SK-N-SH (cell line): ENCODE data around the gene USP31. TPM values are rescaled to one million over a fixed set of nuclear protein-coding genes. Genes with fewer than 3 reads are reported as not detected.
A peak's percentile ranks its signal among the peaks of the same experiment; 100 is the strongest.

Source experiments
- CTCF ChIA-PET: fragments of 300-600, 350-600 bp; formaldehyde crosslinking; extraction: SDS; loops from one replicate; lab custom pipeline; 2021; lab: Yijun Ruan, JAX
- POLR2A ChIA-PET: fragments of 350-600 bp; sonication (Branson Sonifier 250); formaldehyde crosslinking; extraction: SDS; loops from one replicate; lab custom pipeline; 2020; ENCODE audit warnings: antibody characterized with exemption, inconsistent platforms; lab: Yijun Ruan, JAX
- DNase-seq: peaks from one replicate; pipeline ENCODE4 v3.0.0; 2012
- H2AFZ ChIP-seq: fragments of 200-600 bp; sonication (generic); 2 replicates; pipeline ENCODE4 v1.8.1; 2016; ENCODE audit warnings: antibody characterized with exemption, mild to moderate bottlenecking, low read depth
- H3F3A ChIP-seq: fragments of 200-600 bp; sonication (generic); replicated peaks from 2 replicates; pipeline ENCODE3; 2016; ENCODE audit warnings: antibody characterized with exemption, mild to moderate bottlenecking; ENCODE audit not compliant: insufficient read depth
- H3K27ac ChIP-seq, 2 experiments: fragments of 200-500 bp in 1 of 2; fragments of 200-600 bp in 1 of 2; sonication (Bioruptor generic) in 1 of 2; sonication (generic), shearing (Covaris generic) in 1 of 2; 2 replicates each; pipeline versions ENCODE4 v1.5.1 to v1.6.1; 2014 to 2016; ENCODE audit warnings: low read depth in 2 of 2, inconsistent platforms in 1 of 2, low read length in 1 of 2, mild to moderate bottlenecking in 1 of 2, mixed read lengths in 1 of 2
- H3K27me3 ChIP-seq: fragments of 200-600 bp; sonication (generic), shearing (Covaris generic); 2 replicates; pipeline ENCODE4 v1.6.1; 2016; ENCODE audit warnings: mixed run types; ENCODE audit not compliant: insufficient read depth
- H3K36me3 ChIP-seq, 2 experiments: fragments of 200-500 bp in 1 of 2; fragments of 200-600 bp in 1 of 2; sonication (Bioruptor generic) in 1 of 2; sonication (generic) in 1 of 2; replicated peaks in 1 of 2; 2 replicates each; pipeline versions ENCODE3 to v1.5.1; 2014 to 2016; ENCODE audit warnings: low read length in 1 of 2, mild to moderate bottlenecking in 1 of 2; ENCODE audit not compliant: insufficient read depth in 2 of 2, control insufficient read depth in 1 of 2
- H3K4me1 ChIP-seq, 2 experiments: fragments of 200-500 bp in 1 of 2; fragments of 200-600 bp in 1 of 2; sonication (Bioruptor generic) in 1 of 2; sonication (generic), shearing (Covaris generic) in 1 of 2; 2 replicates each; pipeline versions ENCODE4 v1.5.1 to v1.6.1; 2014 to 2016; ENCODE audit warnings: low read depth in 1 of 2, low read length in 1 of 2, mixed run types in 1 of 2; ENCODE audit not compliant: insufficient read depth in 2 of 2, control insufficient read depth in 1 of 2
- H3K4me2 ChIP-seq: fragments of 200-600 bp; sonication (generic), shearing (Covaris generic); 2 replicates; pipeline ENCODE4 v1.6.1; 2017; ENCODE audit warnings: mixed run types
- H3K4me3 ChIP-seq, 2 experiments: fragments of 200-500 bp in 1 of 2; fragments of 200-600 bp in 1 of 2; sonication (Bioruptor generic) in 1 of 2; sonication (generic), shearing (Covaris generic) in 1 of 2; 2 replicates each; pipeline versions ENCODE4 v1.5.1 to v1.8.1; 2014 to 2016; ENCODE audit warnings: low read depth in 2 of 2, inconsistent platforms in 1 of 2, low read length in 1 of 2, mild to moderate bottlenecking in 1 of 2, mixed read lengths in 1 of 2, moderate library complexity in 1 of 2
- H3K79me2 ChIP-seq: fragments of 200-600 bp; sonication (generic); 2 replicates; pipeline ENCODE4 v1.8.1; 2017; ENCODE audit warnings: mild to moderate bottlenecking; ENCODE audit not compliant: insufficient read depth
- H3K9ac ChIP-seq: fragments of 200-600 bp; sonication (generic); 2 replicates; pipeline ENCODE4 v1.6.1; 2017; ENCODE audit warnings: mixed run types
- H3K9me2 ChIP-seq: fragments of 200-600 bp; sonication (generic); 2 replicates; pipeline ENCODE4 v1.6.1; 2017; ENCODE audit warnings: mixed run types
- H3K9me3 ChIP-seq: fragments of 200-600 bp; sonication (generic); 2 replicates; pipeline ENCODE4 v1.6.1; 2017; ENCODE audit warnings: mixed run types, mild to moderate bottlenecking, moderate library complexity
- H4K20me1 ChIP-seq: fragments of 200-600 bp; sonication (generic); 2 replicates; pipeline ENCODE4 v1.6.1; 2017; ENCODE audit warnings: mild to moderate bottlenecking, mixed run types; ENCODE audit not compliant: insufficient read depth
- CHD2 ChIP-seq: fragments of 150-350 bp; IDR thresholded peaks from 2 replicates; pipeline ENCODE4 v1.6.1; 2018; ENCODE audit warnings: low read length; ENCODE audit not compliant: partially characterized antibody
- ELF1 ChIP-seq: IDR thresholded peaks from 2 replicates; pipeline ENCODE4 v1.4.0; 2012
- FOXM1 ChIP-seq: IDR thresholded peaks from 2 replicates; pipeline ENCODE4 v1.4.0; 2012; ENCODE audit warnings: low read depth, mild to moderate bottlenecking
- GABPA ChIP-seq: IDR thresholded peaks from 2 replicates; pipeline ENCODE4 v1.4.0; 2012; ENCODE audit warnings: low read depth, mild to moderate bottlenecking
- GATA2 ChIP-seq: sonication (generic); formaldehyde crosslinking; IDR thresholded peaks from 2 replicates; pipeline ENCODE4 v1.5.0; 2020; ENCODE audit warnings: mild to moderate bottlenecking, missing genetic modification reagents
- MEF2A ChIP-seq: IDR thresholded peaks from 2 replicates; pipeline ENCODE4 v1.4.0; 2012; ENCODE audit warnings: low read depth, borderline replicate concordance
- PBX3 ChIP-seq: IDR thresholded peaks from 2 replicates; pipeline ENCODE4; 2012
- POLR2AphosphoS5 ChIP-seq: IDR thresholded peaks from 2 replicates; pipeline ENCODE4 v1.6.1; 2012; ENCODE audit warnings: low read depth, low read length
- RCOR1 ChIP-seq: fragments of 150-350 bp; IDR thresholded peaks from 2 replicates; pipeline ENCODE4 v1.6.1; 2017; ENCODE audit warnings: antibody characterized with exemption, low read length
- RFX5 ChIP-seq: IDR thresholded peaks from 2 replicates; pipeline ENCODE4 v1.6.1; 2012; ENCODE audit warnings: mild to moderate bottlenecking, improper control_type of control experiment, low read length
- RXRA ChIP-seq: IDR thresholded peaks from 2 replicates; pipeline ENCODE4 v1.4.0; 2012; ENCODE audit warnings: low read depth, mild to moderate bottlenecking, borderline replicate concordance
- SIN3A ChIP-seq: IDR thresholded peaks from 2 replicates; pipeline ENCODE4 v1.6.1; 2012; ENCODE audit warnings: low read depth, mild to moderate bottlenecking, low read length, moderate library complexity, borderline replicate concordance
- TCF12 ChIP-seq: IDR thresholded peaks from 2 replicates; pipeline ENCODE4 v1.4.0; 2012
- TEAD4 ChIP-seq: IDR thresholded peaks from 2 replicates; pipeline ENCODE4 v1.4.0; 2012; ENCODE audit warnings: mild to moderate bottlenecking, borderline replicate concordance; ENCODE audit not compliant: insufficient read depth
- USF2 ChIP-seq: fragments of 150-350 bp; IDR thresholded peaks from 2 replicates; pipeline ENCODE4 v1.6.1; 2017; ENCODE audit warnings: antibody characterized with exemption, low read length, low read depth, borderline replicate concordance
- ZBTB33 ChIP-seq: IDR thresholded peaks from 2 replicates; pipeline ENCODE4 v1.4.0; 2012; ENCODE audit warnings: low read depth, borderline replicate concordance
- WGBS: methylation state at CpG from one replicate; pipeline ENCODE4 v1.1.6; 2017; ENCODE audit warnings: low lambda C conversion rate; 5-methylcytosine and 5-hydroxymethylcytosine counted together
- polyA plus RNA-seq, 3 experiments: library from polyadenylated mRNA; depleted of rRNA; stranded (reverse); fragments of >200 nt; gene quantifications; 2 replicates each; pipeline ENCODE4 v1.2.3, GENCODE V29; 2012

USP31 gene
- polyA plus RNA-seq, 1 of the 3 experiments (the other 2 are of a cell fraction), result 3.2 TPM

- Histone ChIP-seq H3K9me2 (no peaks in the 10 kb centered on the region), H3K9ac (peak overlapping the region; percentile 62; the same call in 1 of the 2 replicates), H4K20me1 (peaks cover 36% of the 10 kb centered on the region), H3K36me3 (no peaks in the 10 kb centered on the region), H3K4me2 (peak overlapping the region; percentile 86), H3K79me2 (peaks cover 59% of the 10 kb centered on the region), H3F3A (peaks cover 4% of the 10 kb centered on the region), H3K27me3 (no peaks in the 10 kb centered on the region), H3K4me1 (peaks cover 14 to 15% of the 10 kb centered on the region in 2 experiments; a peak in 3 of 4 replicates), H3K4me3 (peak overlapping the region in 1 of 2 experiments; percentile 67; a peak in 2 of 4 replicates)
- 95% methylated on average over 4 of the region's 4 CpGs for WGBS
- no peak for TF ChIP-seq ZBTB33
- no peak for TF ChIP-seq TCF12
- TF ChIP-seq POLR2AphosphoS5, result no peak
- no peak for TF ChIP-seq SIN3A
- TF ChIP-seq, all 33 proteins: peak for 0
- POLR2A ChIA-PET, result no interaction called here
- CTCF ChIA-PET, result no interaction called here
- no peak overlapping the region for H2AFZ ChIP-seq
- no peak for DNase-seq
- no peak overlapping the region for H3K27ac ChIP-seq
- no peaks in the 10 kb centered on the region for H3K9me3 ChIP-seq
These were observed 1.6 kb downstream of the USP31 start for GRCh38 chr16:23147666-23148065.

- Histone ChIP-seq H3K36me3 (no peaks in the 10 kb centered on the region), H3K9me2 (no peaks in the 10 kb centered on the region), H2AFZ (no peak overlapping the region), H3K27me3 (no peaks in the 10 kb centered on the region), H3K9ac (no peak overlapping the region), H3F3A (peaks cover 4% of the 10 kb centered on the region), H3K79me2 (peaks cover 65% of the 10 kb centered on the region), H4K20me1 (peaks cover 42% of the 10 kb centered on the region), H3K9me3 (no peaks in the 10 kb centered on the region), H3K4me3 (peak overlapping the region in 1 of 2 experiments; percentile 67; a peak in 1 of 4 replicates), H3K27ac (no peak overlapping the region), H3K4me1 (peaks cover 18 to 19% of the 10 kb centered on the region in 2 experiments; a peak in 3 of 4 replicates), H3K4me2 (peak overlapping the region; percentile 86)
- no peak for DNase-seq
- TF ChIP-seq FOXM1 (no peak), PBX3 (no peak), USF2 (no peak), ELF1 (no peak), MEF2A (no peak), GABPA (no peak), TCF12 (no peak), GATA2 (CRISPR knock-in tag) (no peak), SIN3A (no peak), RFX5 (no peak), RXRA (no peak), TEAD4 (no peak), CHD2 (no peak), RCOR1 (no peak)
- 95% methylated on average over 17 of the region's 17 CpGs for WGBS
- CTCF ChIA-PET, result no interaction called here
- POLR2A ChIA-PET, result interaction anchor here (0.6 kb wide), 2 partner anchors 11 to 12 kb away, joined by 3 to 4 read pairs; no protein-coding TSS in a partner anchor
These were observed 2.2 kb downstream of the USP31 start for GRCh38 chr16:23146877-23147601.
